ENCODE data around the gene TTC7B.

TTC7B gene

DNA sequence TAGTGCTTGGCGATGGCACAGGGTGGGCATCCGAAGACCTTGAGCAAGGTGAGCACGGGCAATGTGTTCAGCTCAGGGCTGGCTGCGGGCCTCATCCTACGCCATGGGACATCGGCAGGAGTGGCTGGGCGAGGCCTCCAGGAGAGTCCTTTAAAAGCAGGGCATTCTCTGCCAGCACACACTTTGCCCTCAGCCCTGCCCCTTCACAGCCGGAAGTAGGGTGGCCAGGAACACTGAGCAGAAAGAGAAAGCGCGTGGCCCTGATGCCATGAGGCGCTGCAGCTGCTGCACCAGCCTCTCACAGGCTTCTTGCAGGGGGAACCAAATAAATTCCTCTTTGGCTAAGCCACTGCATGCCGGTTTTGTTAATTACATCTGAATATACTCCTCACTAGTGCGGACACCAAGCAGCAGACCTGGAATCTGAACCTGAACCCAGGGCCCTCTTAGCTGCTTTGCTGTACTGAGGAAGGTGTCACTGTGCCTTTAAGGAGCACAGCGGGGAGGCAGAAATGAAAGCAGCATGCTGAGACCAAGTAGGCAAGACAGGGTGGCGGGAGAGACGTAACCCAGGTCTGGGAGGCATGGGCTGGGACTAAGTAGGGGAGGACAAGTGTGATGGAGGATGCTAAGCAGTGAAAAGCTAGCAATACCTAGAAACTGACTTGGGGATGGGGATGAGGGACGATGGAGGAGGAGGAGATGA lies 155.2 kb downstream of the TTC7B start:
- DNase-seq (ENCODE audit: insufficient read length), result no peak
- no peak for FAIRE-seq
- no peak for TF ChIP-seq POLR2A (IDR thresholded peaks at IDR 0.05; ENCODE audit: low read depth, low read length)
- TF ChIP-seq POLR2AphosphoS5 (IDR thresholded peaks at IDR 0.05; ENCODE audit: low read depth, low read length), result no peak
- TF ChIP-seq TAF1 (IDR thresholded peaks at IDR 0.05; ENCODE audit: borderline replicate concordance, low read depth, low read length), result no peak

DNA sequence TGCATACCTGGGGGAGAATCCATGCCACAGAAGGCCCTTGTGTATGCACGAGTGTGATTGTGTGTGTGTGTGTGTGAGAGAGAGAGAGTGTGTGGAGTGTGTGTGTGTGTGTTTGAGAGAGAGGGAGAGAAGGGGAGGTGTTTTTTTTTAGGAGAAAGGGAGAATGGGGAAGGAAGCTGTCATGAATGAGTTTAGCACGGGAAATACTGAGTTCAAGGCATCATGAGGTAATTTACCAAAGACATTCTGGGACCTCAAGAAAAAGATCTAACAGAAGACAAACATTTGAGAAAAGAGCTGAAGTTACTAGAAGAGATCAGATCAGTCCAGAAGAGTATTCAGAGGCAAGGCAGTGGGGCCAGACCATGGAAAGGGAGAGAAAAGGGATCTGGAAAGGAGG lies 157.1 kb downstream of the TTC7B start:
- TF ChIP-seq POLR2A (IDR thresholded peaks at IDR 0.05; ENCODE audit: low read depth, low read length) (no peak), TAF1 (IDR thresholded peaks at IDR 0.05; ENCODE audit: borderline replicate concordance, low read depth, low read length) (no peak), POLR2AphosphoS5 (IDR thresholded peaks at IDR 0.05; ENCODE audit: low read depth, low read length) (no peak)
- DNase-seq (ENCODE audit: insufficient read length), result no peak
- no peak for FAIRE-seq

DNA sequence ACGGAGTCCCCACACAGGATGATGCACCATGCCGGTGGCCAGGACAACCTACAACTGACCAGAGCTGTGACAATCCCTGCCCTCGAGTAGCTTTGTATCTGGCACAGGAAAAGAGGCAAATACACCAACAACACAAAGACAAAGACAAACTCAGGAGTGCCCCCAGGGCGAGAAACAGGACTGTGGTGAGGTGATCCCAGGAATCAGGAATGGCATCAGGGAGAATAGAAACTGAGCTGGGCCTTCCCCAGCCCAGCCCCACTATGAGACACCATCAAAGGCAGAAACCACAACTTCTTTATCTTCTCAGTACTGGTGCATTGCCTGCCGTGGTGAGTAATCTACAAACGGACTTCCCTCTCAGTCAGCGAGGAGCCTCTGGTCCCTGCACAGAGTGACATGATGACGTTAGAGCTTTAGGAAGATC lies 157.7 kb downstream of the TTC7B start:
- DNase-seq (ENCODE audit: insufficient read length) (no peak), FAIRE-seq (no peak)
- TF ChIP-seq TAF1 (IDR thresholded peaks at IDR 0.05; ENCODE audit: borderline replicate concordance, low read depth, low read length) (no peak), POLR2A (IDR thresholded peaks at IDR 0.05; ENCODE audit: low read depth, low read length) (no peak), POLR2AphosphoS5 (IDR thresholded peaks at IDR 0.05; ENCODE audit: low read depth, low read length) (no peak)

DNA sequence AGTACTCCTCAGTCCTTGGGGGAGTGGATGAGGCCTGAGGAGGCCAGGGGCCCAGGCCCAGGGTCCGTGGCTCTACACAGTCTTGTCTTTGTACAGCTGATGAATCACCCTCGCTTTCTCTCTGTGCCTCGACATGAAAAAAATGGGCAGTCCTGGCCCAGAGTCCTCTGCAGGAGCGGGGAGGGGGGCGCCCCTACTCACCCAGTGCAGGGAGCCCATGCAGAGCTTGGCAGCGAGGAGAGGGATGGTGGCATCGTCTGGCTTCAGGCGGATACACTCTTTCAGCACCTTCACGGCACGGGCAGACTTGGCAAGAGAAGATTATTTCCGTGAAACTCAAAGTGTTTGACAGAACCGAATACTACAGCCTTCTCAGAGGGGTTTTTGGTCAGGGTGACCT lies 159.3 kb downstream of the TTC7B start:
- DNase-seq (ENCODE audit: insufficient read length), result no peak
- TF ChIP-seq POLR2AphosphoS5 (IDR thresholded peaks at IDR 0.05; ENCODE audit: low read depth, low read length), result no peak
- no peak for TF ChIP-seq TAF1 (IDR thresholded peaks at IDR 0.05; ENCODE audit: borderline replicate concordance, low read depth, low read length)
- TF ChIP-seq POLR2A (IDR thresholded peaks at IDR 0.05; ENCODE audit: low read depth, low read length), result no peak
- FAIRE-seq, result no peak

DNA sequence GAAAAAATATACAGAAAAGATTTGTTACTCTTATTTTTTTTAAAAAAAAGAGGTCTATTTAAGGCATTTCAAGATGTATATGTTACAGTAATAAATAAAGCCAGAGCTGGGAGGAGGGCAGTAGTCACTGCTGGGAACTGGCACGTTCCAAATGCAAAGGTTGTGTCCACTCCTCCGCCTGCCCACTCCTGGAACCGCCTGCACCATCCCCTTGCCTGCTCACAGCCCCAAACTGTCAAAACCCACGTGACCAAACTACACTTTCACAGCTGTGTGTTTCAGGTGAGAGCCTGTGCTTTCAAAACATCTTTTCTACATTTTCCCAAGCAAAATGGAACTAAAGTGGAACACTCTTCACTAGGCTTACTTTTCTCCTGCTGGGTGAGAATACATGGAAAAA lies 160.4 kb downstream of the TTC7B start:
- FAIRE-seq (no peak), DNase-seq (ENCODE audit: insufficient read length) (no peak)
- TF ChIP-seq POLR2A (IDR thresholded peaks at IDR 0.05; ENCODE audit: low read depth, low read length), result no peak
- TF ChIP-seq POLR2AphosphoS5 (IDR thresholded peaks at IDR 0.05; ENCODE audit: low read depth, low read length), result no peak
- no peak for TF ChIP-seq TAF1 (IDR thresholded peaks at IDR 0.05; ENCODE audit: borderline replicate concordance, low read depth, low read length)

DNA sequence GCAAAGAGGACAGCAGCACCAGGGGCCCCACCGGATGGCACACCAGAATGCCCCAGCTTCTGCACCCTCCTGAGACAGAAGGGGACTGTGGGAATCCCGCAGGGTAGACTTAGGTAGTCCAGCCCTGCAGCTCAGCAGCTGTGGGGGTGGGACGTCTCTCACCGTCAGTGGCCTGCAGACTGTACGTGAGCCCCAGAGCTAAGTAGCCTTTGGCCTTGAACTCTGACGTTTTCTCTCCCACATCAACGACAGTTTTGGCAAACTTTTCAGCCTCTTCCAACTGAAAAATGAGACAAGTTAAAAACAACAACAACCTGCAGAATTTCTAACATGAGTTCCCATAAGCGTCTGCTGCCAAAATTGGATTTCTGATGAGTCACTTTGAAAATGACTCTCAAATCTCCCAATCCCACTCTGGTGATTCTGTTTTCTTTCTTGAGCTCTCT lies 161.4 kb downstream of the TTC7B start:
- no peak for DNase-seq (ENCODE audit: insufficient read length)
- TF ChIP-seq TAF1 (IDR thresholded peaks at IDR 0.05; ENCODE audit: borderline replicate concordance, low read depth, low read length), result no peak
- FAIRE-seq, result no peak

DNA sequence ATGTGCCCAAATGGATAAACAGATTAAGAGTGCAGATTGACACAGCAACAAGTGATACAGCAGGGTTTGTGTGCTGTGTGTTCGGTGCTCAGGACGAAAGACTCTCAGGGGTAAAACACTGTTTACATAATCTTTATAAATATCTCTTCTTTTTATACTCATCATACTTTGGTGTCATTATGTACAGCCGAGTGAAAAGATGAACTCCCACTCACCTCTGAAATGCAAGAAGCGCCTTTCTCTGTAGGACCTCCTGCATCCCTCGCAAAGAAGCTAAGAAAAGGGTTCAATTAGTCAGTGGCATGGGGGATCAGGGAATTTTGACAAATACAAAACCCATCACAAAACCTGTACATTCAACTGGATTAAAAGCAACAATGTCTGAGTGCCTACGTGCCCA lies 163.6 kb downstream of the TTC7B start:
- TF ChIP-seq POLR2A (IDR thresholded peaks at IDR 0.05; ENCODE audit: low read depth, low read length) (no peak), POLR2AphosphoS5 (IDR thresholded peaks at IDR 0.05; ENCODE audit: low read depth, low read length) (no peak), TAF1 (IDR thresholded peaks at IDR 0.05; ENCODE audit: borderline replicate concordance, low read depth, low read length) (no peak)
- FAIRE-seq (no peak), DNase-seq (ENCODE audit: insufficient read length) (no peak)

DNA sequence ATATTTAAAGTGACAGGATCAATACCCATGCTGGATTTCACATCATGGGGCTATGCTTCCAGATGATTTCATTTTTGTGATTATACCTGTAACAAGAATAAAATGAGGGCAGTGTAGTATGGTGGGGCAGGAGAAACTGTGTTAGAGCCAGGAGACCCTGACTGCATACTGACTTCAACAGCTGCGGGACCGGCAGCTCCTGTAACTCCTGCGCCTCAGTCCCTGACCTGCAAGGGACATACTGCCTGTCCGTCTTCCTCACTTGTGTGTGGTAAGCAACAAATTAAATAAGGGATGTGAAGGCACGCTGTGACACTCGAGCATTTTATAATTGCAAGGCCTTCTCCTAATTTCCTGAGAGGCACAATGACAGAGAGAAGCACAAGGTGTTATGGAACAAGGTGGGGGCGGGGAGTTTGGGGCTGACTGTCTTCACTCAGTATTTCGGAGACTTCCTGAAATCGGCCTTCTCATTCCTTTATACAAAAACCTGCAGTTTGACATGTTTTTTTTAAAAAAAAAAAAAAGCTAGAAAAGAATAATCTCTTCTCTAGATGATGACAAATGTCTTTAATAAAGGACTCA lies 164.2 kb downstream of the TTC7B start:
- FAIRE-seq, result no peak
- no peak for DNase-seq (ENCODE audit: insufficient read length)
- TF ChIP-seq POLR2A (IDR thresholded peaks at IDR 0.05; ENCODE audit: low read depth, low read length), result no peak
- TF ChIP-seq TAF1 (IDR thresholded peaks at IDR 0.05; ENCODE audit: borderline replicate concordance, low read depth, low read length), result no peak
- no peak for TF ChIP-seq POLR2AphosphoS5 (IDR thresholded peaks at IDR 0.05; ENCODE audit: low read depth, low read length)

DNA sequence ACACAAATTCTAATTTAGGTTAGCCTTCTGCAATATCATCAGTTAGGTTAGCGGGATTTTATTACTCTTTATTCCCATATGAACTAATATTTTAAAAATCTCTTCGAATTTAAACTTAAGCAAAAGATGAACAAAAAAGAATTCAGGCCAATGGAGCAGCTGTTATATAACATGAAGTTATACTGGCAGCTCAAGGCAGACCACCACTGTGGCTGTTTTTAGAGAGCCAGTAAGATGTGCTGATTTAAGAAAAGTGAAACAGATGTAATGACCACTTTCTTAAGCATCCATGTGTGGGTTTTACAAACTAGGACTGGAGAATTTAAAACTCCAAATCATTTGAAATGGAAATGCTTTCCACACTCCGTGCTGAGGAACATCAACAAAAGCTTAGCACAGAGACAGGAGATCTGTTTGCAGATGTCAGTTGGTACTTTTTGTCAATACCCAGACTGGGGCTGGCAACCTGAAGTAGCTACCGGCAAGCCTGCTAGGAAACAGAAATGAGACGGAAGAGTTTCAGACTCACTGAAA lies 164.9 kb downstream of the TTC7B start:
- no peak for TF ChIP-seq POLR2A (IDR thresholded peaks at IDR 0.05; ENCODE audit: low read depth, low read length)
- no peak for TF ChIP-seq TAF1 (IDR thresholded peaks at IDR 0.05; ENCODE audit: borderline replicate concordance, low read depth, low read length)
- DNase-seq (ENCODE audit: insufficient read length), result no peak
- FAIRE-seq, result no peak

DNA sequence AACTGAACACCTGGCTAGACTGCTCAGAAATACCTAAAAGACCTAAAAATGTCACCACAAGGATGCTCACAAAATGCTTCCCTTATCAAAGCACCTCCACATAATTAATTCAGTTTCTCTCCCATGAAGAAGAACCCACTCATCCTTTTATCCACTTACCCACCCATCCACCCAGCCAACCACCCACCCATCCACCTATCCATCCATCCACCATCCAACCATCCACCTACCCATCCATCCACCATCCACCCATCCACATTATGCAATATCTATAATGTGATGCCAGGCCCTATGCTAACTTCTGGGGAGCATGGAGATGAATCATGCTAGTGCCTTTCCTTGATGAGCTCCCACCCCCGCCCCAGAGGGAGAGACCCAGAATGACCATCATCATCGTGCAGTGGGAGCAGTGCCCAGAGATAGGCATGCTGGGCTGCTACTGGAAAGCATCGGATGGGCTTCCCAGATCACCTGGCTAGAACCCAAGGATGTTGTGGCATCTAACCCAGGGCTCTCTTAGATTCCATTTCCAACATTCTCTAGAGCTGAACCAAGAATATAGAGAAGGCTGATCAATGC lies 166.6 kb downstream of the TTC7B start:
- no peak for FAIRE-seq
- no peak for DNase-seq (ENCODE audit: insufficient read length)
- TF ChIP-seq POLR2A (IDR thresholded peaks at IDR 0.05; ENCODE audit: low read depth, low read length) (no peak), TAF1 (IDR thresholded peaks at IDR 0.05; ENCODE audit: borderline replicate concordance, low read depth, low read length) (no peak), POLR2AphosphoS5 (IDR thresholded peaks at IDR 0.05; ENCODE audit: low read depth, low read length) (no peak)

DNA sequence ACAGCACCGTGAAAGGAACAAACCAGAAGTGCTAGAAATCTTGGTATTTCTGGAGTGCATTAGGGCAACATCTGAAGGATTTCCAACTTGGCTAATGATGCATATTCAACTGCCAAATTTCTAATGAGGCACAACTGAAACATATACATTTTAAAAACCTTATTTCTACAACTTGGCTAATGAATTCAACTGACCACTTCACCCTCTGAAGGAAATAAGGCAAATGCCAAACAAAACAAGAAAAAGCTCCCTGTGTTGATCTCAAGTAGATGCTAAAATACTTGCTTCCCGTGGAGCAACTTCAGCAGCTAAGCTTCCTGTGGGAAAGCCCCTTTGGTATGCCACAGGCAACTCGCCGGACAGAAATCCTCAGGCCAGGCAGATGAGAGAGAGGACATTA lies 167.1 kb downstream of the TTC7B start:
- DNase-seq (ENCODE audit: insufficient read length), result no peak

DNA sequence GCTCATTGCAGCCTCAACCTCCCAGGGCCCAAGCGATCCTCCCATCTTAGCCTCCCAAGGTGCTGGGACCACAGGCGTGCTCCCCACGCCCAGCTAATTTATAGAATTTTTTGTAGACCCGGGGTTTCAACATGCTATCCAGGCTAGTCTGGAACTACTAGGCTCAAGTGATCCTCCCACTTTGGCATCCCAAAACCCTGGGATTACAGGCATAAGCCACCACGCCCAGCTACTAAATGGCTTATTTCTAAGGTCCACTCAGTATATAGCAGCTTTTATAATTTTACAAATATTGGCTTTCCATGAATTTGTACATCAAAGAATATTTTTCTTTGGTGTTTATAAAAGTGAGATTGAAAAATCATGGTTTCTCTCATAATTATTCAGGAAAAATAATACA lies 167.8 kb downstream of the TTC7B start:
- DNase-seq (ENCODE audit: insufficient read length), result no peak
- no peak for FAIRE-seq
- TF ChIP-seq POLR2A (IDR thresholded peaks at IDR 0.05; ENCODE audit: low read depth, low read length) (no peak), POLR2AphosphoS5 (IDR thresholded peaks at IDR 0.05; ENCODE audit: low read depth, low read length) (no peak), TAF1 (IDR thresholded peaks at IDR 0.05; ENCODE audit: borderline replicate concordance, low read depth, low read length) (no peak)

More for the DNA sequence above, 167.1 kb downstream of the TTC7B start:
- FAIRE-seq, result no peak
- TF ChIP-seq POLR2AphosphoS5 (IDR thresholded peaks at IDR 0.05; ENCODE audit: low read depth, low read length) (no peak), POLR2A (IDR thresholded peaks at IDR 0.05; ENCODE audit: low read depth, low read length) (no peak), TAF1 (IDR thresholded peaks at IDR 0.05; ENCODE audit: borderline replicate concordance, low read depth, low read length) (no peak)
